ENCODE results near the gene MICALL1.
"Not testable (repeated sequence)": the region's sequence is repeated elsewhere in the genome, so short reads cannot be mapped to it uniquely, and the experiment has no call there.

Gene MICALL1

GRCh38 chr22:37927637-37927936 is 21.5 kb downstream of the MICALL1 start:
- DNase-seq, result no peak

GRCh38 chr22:37929390-37929789 is 23.3 kb downstream of the MICALL1 start:
- no peak for DNase-seq

GRCh38 chr22:37930270-37930951 is 24.3 kb downstream of the MICALL1 start:
- DNase-seq, result peak; percentile 72

- DNase-seq, result no peak
These were observed 24.9 kb downstream of the MICALL1 start for GRCh38 chr22:37930952-37931440.

- no peak for DNase-seq
These were observed 25.8 kb downstream of the MICALL1 start for GRCh38 chr22:37931893-37932389.

GRCh38 chr22:37932401-37932800 is 26.3 kb downstream of the MICALL1 start:
- no peak for DNase-seq

- peak; percentile 71 for DNase-seq
These were observed 26.9 kb downstream of the MICALL1 start for GRCh38 chr22:37932821-37933578.

- peak; percentile 98 for DNase-seq
These were observed 27.7 kb downstream of the MICALL1 start for GRCh38 chr22:37933711-37934376.

GRCh38 chr22:37940698-37941376 is 34.7 kb downstream of the MICALL1 start:
- no peak for DNase-seq

- DNase-seq, result no peak
These were observed 36.0 kb downstream of the MICALL1 start for GRCh38 chr22:37942133-37942532.

GRCh38 chr22:37943136-37943824 is 37.2 kb downstream of the MICALL1 start:
- no peak for DNase-seq

GRCh38 chr22:37943825-37944198 is 37.7 kb downstream of the MICALL1 start:
- no peak for DNase-seq

- not testable (repeated sequence) for DNase-seq
These were observed 38.3 kb downstream of the MICALL1 start for GRCh38 chr22:37944423-37944822.

GRCh38 chr22:37947142-37947795 is 41.2 kb downstream of the MICALL1 start:
- not testable (repeated sequence) for DNase-seq

- no peak for DNase-seq
These were observed 45.2 kb downstream of the MICALL1 start for GRCh38 chr22:37951305-37951704.

GRCh38 chr22:37952629-37953028 is 46.5 kb downstream of the MICALL1 start:
- not testable (repeated sequence) for DNase-seq

- no peak for DNase-seq
These were observed 47.0 kb downstream of the MICALL1 start for GRCh38 chr22:37953062-37953436.

GRCh38 chr22:37953437-37954179 is 47.5 kb downstream of the MICALL1 start, which contains the start of the genes C22orf23 and POLR2F:
TSS of gene C22orf23 (minus strand) at chr22:37953601. CDS start at chr22:37953149, 452 bp downstream.
TSS of gene POLR2F (plus strand) at chr22:37953699. CDS start at chr22:37953788, 89 bp downstream.
- peak; percentile 97 for DNase-seq

GRCh38 chr22:37954686-37955085 is 48.6 kb downstream of the MICALL1 start:
- no peak for DNase-seq

GRCh38 chr22:37955825-37956397 is 49.8 kb downstream of the MICALL1 start:
- not testable (repeated sequence) for DNase-seq

GRCh38 chr22:37957232-37957631 is 51.1 kb downstream of the MICALL1 start:
- no peak for DNase-seq
